Sigmoid colon (tissue), 7 donors: ENCODE data around the gene BCL2L2. TPM values are rescaled to one million over a fixed set of nuclear protein-coding genes. Genes with fewer than 3 reads are reported as not detected.

ENCODE experiments used
- DNase-seq: peaks from one replicate; pipeline ENCODE4 v3.0.0-alpha.2; 2019
- H3K27ac ChIP-seq, 4 donors: fragments of 200-600 bp; sonication (generic); one replicate each; pipeline ENCODE4 v1.5.1; 2016 to 2019; ENCODE audit warnings: mild to moderate bottlenecking in 1 of 4
- H3K27me3 ChIP-seq, 3 donors: fragments of 200-600 bp; sonication (generic); one replicate each; pipeline ENCODE4 v1.5.1; 2019; ENCODE audit warnings: mild to moderate bottlenecking in 1 of 3
- H3K36me3 ChIP-seq, 4 donors: fragments of 200-600 bp; sonication (generic); one replicate each; pipeline ENCODE4 v1.5.1; 2016 to 2019
- H3K4me1 ChIP-seq, 4 donors: fragments of 200-600 bp; sonication (generic); one replicate each; pipeline ENCODE4 v1.5.1; 2017 to 2019
- H3K4me3 ChIP-seq, 4 donors: fragments of 200-600 bp; sonication (generic); one replicate each; pipeline ENCODE4 v1.5.1; 2017 to 2019; ENCODE audit warnings: mild to moderate bottlenecking in 2 of 4, moderate library complexity in 1 of 4
- H3K9me3 ChIP-seq, 4 donors: fragments of 200-600 bp in 3 of 4; sonication (generic) in 3 of 4; one replicate each; pipeline versions ENCODE4 v1.5.1 to v1.6.1; 2013 to 2019
- CTCF ChIP-seq, 4 experiments: fragments of 450-650 bp in 3 of 4; fragments of 200-600 bp in 1 of 4; IDR thresholded peaks; one replicate each; pipeline ENCODE4 v1.5.1; 2016 to 2019; ENCODE audit warnings: antibody characterized with exemption in 4 of 4, mild to moderate bottlenecking in 3 of 4, moderate library complexity in 2 of 4
- EP300 ChIP-seq, 4 donors: sonication (generic); formaldehyde crosslinking; IDR thresholded peaks; one replicate each; pipeline ENCODE4 v1.6.1; 2017; ENCODE audit warnings: antibody characterized with exemption in 4 of 4
- POLR2A ChIP-seq, 2 donors: fragments of 450-650 bp; IDR thresholded peaks; one replicate each; pipeline ENCODE4 v1.6.1; 2016; ENCODE audit warnings: antibody characterized with exemption in 2 of 2, mild to moderate bottlenecking in 2 of 2, moderate library complexity in 2 of 2
- POLR2AphosphoS5 ChIP-seq, 4 donors: sonication (generic); formaldehyde crosslinking; IDR thresholded peaks; one replicate each; pipeline ENCODE4 v1.6.1; 2017; ENCODE audit warnings: antibody characterized with exemption in 4 of 4
- WGBS, 2 donors: extraction: QIAGEN DNeasy Blood & Tissue Kit; methylation state at CpG; one replicate each; pipeline ENCODE4 v1.1.7; 2013; 5-methylcytosine and 5-hydroxymethylcytosine counted together
- intact Hi-C: fragments of 100-400 bp; cut with DNase I; formaldehyde crosslinking; loops from one replicate; pipeline ENCODE4 v1.15.1; 2023
- polyA plus RNA-seq, 3 donors: library from polyadenylated mRNA; stranded (reverse); fragments of 200-250 nt; gene quantifications; one replicate each; pipeline ENCODE4 v1.2.3, GENCODE V29; 2013
- total RNA-seq, 4 donors: library from RNA; depleted of rRNA; stranded (reverse); fragments of >200 nt; gene quantifications; one replicate each; pipeline ENCODE4 v1.1.0, GENCODE V29; 2016
- donor health status: healthy with polysubstance abuse.
- donor health status: Bipolar disorder and iron deficiency.
- donor health status: healthy.

Gene BCL2L2
- total and polyA plus RNA-seq, 7 donors = 57.0 to 118 (median 75.9) TPM

DNA sequence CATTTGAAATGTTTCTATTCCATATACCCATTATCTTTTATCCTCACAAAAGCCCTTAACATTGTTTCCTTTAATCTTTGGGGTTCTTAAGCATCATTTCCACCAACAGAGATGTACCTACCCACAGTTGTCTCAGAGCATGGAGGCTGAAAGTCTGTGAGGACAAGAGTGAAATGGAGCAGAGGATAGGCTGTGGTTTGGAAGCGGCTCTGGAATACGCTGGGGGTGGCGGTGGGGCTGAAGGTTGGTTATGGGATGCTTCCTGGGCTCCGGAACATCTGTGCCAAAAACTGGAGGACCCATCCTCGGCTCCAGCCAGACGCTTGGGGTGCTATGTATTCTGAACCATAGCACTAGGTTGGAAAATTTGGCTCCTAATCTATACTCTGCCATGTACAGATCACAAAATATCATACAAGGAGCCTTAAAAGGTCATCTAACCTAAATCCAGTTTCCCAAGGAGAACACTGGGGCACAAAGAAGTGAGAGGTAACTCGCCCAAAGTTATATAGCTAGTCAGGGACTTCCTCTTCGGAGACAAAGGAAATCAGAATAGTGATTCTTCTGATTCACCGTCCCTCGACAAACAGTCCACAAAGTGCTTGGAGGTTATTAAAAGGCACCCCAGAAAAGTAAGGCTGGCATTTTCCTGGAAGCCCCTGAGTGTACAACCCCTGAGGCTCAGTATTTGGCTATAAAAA lies 6.5 kb upstream of the BCL2L2 start:
- peak overlapping the region; percentile 52 to 94 (median 66) for H3K4me3 ChIP-seq
- peaks cover 0 to 21% (median 0%) of the 10 kb centered on the region in 4 donors for H3K36me3 ChIP-seq
- H3K9me3 ChIP-seq = no peaks in the 10 kb centered on the region
- no peak for DNase-seq
- TF ChIP-seq EP300 (IDR thresholded peaks at IDR 0.05) (no peak), POLR2A (IDR thresholded peaks at IDR 0.05) (no peak), POLR2AphosphoS5 (IDR thresholded peaks at IDR 0.05) (no peak), CTCF (IDR thresholded peaks at IDR 0.05) (no peak)
- peaks cover 0 to 25% (median 21%) of the 10 kb centered on the region in 4 donors for H3K4me1 ChIP-seq
- intact Hi-C loops = loop anchor here (1.0 to 10.0 kb wide), 5 partner anchors 15 to 845 kb away; partner anchors contain the start of genes ACIN1, C14orf119, EMC9 and PRMT5
- WGBS, 2 donors = 51 to 65% methylated on average over 10 of the region's 10 CpGs
- no peaks in the 10 kb centered on the region for H3K27me3 ChIP-seq
- peak overlapping the region; percentile 92 to 100 (median 100) for H3K27ac ChIP-seq

DNA sequence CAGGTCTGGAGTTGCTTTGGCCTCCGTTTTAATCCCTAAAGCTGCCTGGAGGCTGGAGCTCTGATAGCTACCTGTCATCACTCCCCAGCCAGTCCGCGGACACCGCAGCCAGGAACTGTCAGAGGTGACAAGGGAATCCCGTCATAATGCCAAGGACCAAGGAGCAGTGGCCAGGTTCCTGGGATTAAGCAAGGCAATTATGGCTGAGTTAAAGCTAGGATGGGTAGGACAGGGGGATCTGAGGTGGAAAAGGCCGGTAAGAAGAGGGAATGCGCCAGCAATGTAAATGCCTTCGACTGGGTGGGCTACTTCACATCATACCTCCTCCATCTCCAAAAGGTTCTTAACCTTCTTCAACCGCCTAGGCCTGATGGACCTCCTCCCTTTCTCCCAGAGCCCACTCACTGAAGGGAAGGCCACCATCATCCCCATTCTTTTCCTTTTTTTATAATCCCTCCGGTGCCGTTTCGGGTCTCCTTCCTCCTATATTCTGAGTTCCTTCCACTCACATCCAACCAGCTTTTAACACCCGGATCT lies 5.9 kb upstream of the BCL2L2 start:
- peak; percentile 83 for DNase-seq
- 2 to 5% methylated on average over 13 of the region's 13 CpGs for WGBS, 2 donors
- intact Hi-C loops = loop anchor here (2.0 to 10.0 kb wide), 4 partner anchors 16 to 844 kb away; partner anchors contain the start of genes ACIN1, C14orf119, EMC9 and PRMT5

DNA sequence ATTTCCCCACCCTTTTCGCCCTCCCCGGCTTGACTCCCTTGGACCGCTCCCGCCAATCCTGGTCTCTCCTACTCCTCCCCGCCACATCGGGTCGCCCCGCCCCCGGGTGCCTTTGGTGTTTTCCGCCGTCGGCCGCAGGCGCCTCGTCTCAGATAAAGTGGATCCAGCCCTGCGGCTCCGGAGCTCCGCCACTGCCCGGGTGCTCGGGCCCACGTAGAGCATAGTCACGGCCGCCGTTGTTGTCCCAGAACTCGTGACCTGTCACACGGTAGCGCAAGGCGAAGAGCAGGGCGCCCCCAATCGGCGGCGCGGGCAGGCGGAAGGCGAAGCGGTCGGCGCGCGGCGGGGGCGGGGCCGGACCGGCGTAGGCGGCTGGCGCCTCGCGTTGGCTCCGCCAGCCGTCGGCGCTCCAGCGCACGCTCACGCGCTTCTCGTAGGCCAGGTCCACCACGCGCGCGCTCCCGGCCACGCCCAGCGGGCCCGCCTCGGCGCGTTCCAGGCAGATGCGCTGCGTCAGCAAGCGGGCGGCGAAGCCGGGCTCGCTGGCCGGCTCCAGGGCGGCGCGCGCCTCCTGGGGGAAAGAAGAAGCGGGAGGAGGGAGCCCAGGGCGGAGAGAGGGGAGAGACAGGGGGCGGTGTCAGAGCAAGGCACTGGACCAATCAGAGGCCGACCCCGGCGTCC lies 5.2 kb upstream of the BCL2L2 start:
- peaks cover 0 to 32% (median 28%) of the 10 kb centered on the region in 4 donors for H3K4me1 ChIP-seq
- peak; percentile 61 to 90 (median 82) for TF ChIP-seq POLR2AphosphoS5 (IDR thresholded peaks at IDR 0.05)
- TF ChIP-seq CTCF (IDR thresholded peaks at IDR 0.05) = peak; percentile 36 to 63 (median 54)
- peak; percentile 42 to 55 for TF ChIP-seq POLR2A (IDR thresholded peaks at IDR 0.05)
- TF ChIP-seq EP300 (IDR thresholded peaks at IDR 0.05) = peak in 2 of 4 donors; percentile 42 to 68
- H3K27ac ChIP-seq = peak overlapping the region; percentile 92 to 100 (median 100)
- WGBS, 2 donors = 1% methylated on average over 87 of the region's 87 CpGs
- DNase-seq = peak; percentile 99
- H3K9me3 ChIP-seq = no peaks in the 10 kb centered on the region
- intact Hi-C loops = loop anchor here (2.0 to 10.0 kb wide), 4 partner anchors 17 to 843 kb away; partner anchors contain the start of genes ACIN1, C14orf119, EMC9 and PRMT5
- H3K27me3 ChIP-seq = no peaks in the 10 kb centered on the region
- peaks cover 0 to 21% (median 0%) of the 10 kb centered on the region in 4 donors for H3K36me3 ChIP-seq
- H3K4me3 ChIP-seq = peak overlapping the region; percentile 56 to 94 (median 71)

More for the DNA sequence above, 5.9 kb upstream of the BCL2L2 start:
- no peaks in the 10 kb centered on the region for H3K9me3 ChIP-seq
- no peak for TF ChIP-seq CTCF (IDR thresholded peaks at IDR 0.05)
- TF ChIP-seq POLR2A (IDR thresholded peaks at IDR 0.05) = no peak
- TF ChIP-seq POLR2AphosphoS5 (IDR thresholded peaks at IDR 0.05) = no peak
- no peak for TF ChIP-seq EP300 (IDR thresholded peaks at IDR 0.05)
- peaks cover 0 to 21% (median 0%) of the 10 kb centered on the region in 4 donors for H3K36me3 ChIP-seq
- peaks cover 0 to 25% (median 22%) of the 10 kb centered on the region in 4 donors for H3K4me1 ChIP-seq
- no peaks in the 10 kb centered on the region for H3K27me3 ChIP-seq
- peak overlapping the region; percentile 52 to 94 (median 66) for H3K4me3 ChIP-seq
- peak overlapping the region; percentile 92 to 100 (median 100) for H3K27ac ChIP-seq

- no peak for DNase-seq
- WGBS, 2 donors = 0% methylated on average over 25 of the region's 25 CpGs
- H3K27ac ChIP-seq = peak overlapping the region; percentile 92 to 100 (median 100)
- H3K36me3 ChIP-seq = peaks cover 0 to 16% (median 0%) of the 10 kb centered on the region in 4 donors
- intact Hi-C loops = loop anchor here (2.0 to 10.0 kb wide), 4 partner anchors 17 to 843 kb away; partner anchors contain the start of genes ACIN1, C14orf119, EMC9 and PRMT5
- H3K4me3 ChIP-seq = peak overlapping the region; percentile 56 to 94 (median 71)
- peaks cover 0 to 34% (median 29%) of the 10 kb centered on the region in 4 donors for H3K4me1 ChIP-seq
- H3K27me3 ChIP-seq = no peaks in the 10 kb centered on the region
- TF ChIP-seq EP300 (IDR thresholded peaks at IDR 0.05) = peak in 1 of 4 donors; percentile 17
- peak; percentile 97 to 98 (median 97) for TF ChIP-seq POLR2AphosphoS5 (IDR thresholded peaks at IDR 0.05)
- TF ChIP-seq POLR2A (IDR thresholded peaks at IDR 0.05) = peak; percentile 91 to 96
- no peak for TF ChIP-seq CTCF (IDR thresholded peaks at IDR 0.05)
- H3K9me3 ChIP-seq = no peaks in the 10 kb centered on the region
These were observed 4.7 kb upstream of the BCL2L2 start for GRCh38 chr14:23301969-23302289.
